GM21390 (cell line): Measurements from ENCODE around the gene FRA10AC1.
A peak's percentile ranks its signal among the peaks of the same experiment; 100 is the strongest.

Source experiments
- ATAC-seq: cut with Tn5 transposase; IDR thresholded peaks from one replicate; pipeline ENCODE4 v1.9.1; 2021; ENCODE audit not compliant: unreplicated experiment

The FRA10AC1 gene

GRCh38 chr10:93702210-93703001 is at the start of gene FRA10AC1:
FRA10AC1 (minus strand) TSS chr10:93702592; CDS start chr10:93700106, 2,486 bp downstream.
- peak; percentile 78 for ATAC-seq

GRCh38 chr10:93751832-93752231 is 49.4 kb upstream of the FRA10AC1 start:
- ATAC-seq = no peak

DNA sequence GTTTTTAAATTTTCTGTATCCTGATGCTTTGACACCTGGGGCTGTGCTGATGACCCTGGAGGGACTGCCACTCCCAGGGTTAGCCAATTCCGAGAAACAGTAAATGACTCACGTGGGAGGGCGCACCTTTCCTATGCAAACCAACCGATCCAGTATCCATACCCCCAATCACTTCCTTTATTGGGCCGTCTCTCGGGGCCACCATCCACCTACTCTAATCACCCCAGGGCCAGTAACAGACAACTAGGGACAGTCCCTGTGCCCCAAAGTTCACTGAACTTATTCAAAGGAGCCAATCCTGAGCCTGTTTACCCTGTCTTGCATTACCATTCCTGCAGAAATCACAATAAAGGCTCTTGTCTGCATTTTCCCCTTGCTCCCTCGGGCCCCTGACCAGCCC is 48.7 kb upstream of the FRA10AC1 start:
- ATAC-seq = no peak

- no peak for ATAC-seq
Measured at GRCh38 chr10:93749218-93749799, 46.9 kb upstream of the FRA10AC1 start.

- no peak for ATAC-seq
Measured at GRCh38 chr10:93746844-93747284, 44.5 kb upstream of the FRA10AC1 start.

- no peak for ATAC-seq
Measured at GRCh38 chr10:93745408-93746065, 43.1 kb upstream of the FRA10AC1 start.

- ATAC-seq = no peak
Measured at GRCh38 chr10:93742633-93743349, 40.4 kb upstream of the FRA10AC1 start.

- no peak for ATAC-seq
Measured at GRCh38 chr10:93741367-93741766, 39.0 kb upstream of the FRA10AC1 start.

DNA sequence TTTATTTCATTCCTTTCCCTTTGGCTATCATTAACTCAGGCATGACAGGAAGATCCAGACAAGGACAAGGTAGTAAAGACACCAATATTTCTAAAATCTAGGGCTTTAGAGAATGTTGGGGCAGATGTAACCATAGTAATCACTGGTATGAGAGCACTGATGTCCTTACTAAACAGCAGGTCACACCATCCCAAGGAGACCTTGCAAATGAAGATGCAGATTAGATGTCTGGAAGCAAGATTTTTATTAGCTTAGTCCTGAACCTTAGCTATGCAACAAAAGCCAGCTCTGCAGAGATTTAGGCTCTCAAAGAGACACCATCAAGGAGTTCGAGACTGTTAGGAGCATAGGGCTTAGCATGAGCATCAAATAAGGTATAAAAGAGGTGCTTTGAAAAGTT is 23.6 kb upstream of the FRA10AC1 start:
- no peak for ATAC-seq

GRCh38 chr10:93723153-93723552 is 20.8 kb upstream of the FRA10AC1 start:
- ATAC-seq = no peak

GRCh38 chr10:93722550-93722949 is 20.2 kb upstream of the FRA10AC1 start:
- no peak for ATAC-seq

DNA sequence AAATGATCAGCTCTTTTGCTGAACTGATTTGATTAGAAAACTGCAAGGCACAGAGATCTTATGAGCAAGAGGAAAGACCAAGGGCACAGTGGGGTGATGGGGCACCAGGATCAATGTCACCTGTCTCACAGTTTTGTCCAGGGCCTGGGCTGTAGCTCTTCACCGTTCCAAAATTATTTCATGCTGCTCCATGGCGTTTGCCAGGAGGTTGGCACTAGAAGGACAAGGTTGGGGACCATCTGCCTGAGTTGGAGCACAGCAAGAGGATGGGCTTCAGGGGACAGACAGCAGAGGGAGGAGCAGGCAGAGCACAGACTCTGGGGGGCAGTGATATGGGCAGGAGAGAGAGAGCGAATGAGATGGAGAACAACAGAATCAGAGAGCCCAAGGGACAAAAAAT is 17.5 kb upstream of the FRA10AC1 start:
- ATAC-seq = no peak

GRCh38 chr10:93718937-93719725 is 16.7 kb upstream of the FRA10AC1 start:
- peak; percentile 53 for ATAC-seq

GRCh38 chr10:93716766-93717165 is 14.4 kb upstream of the FRA10AC1 start:
- ATAC-seq = no peak

- peak; percentile 86 for ATAC-seq
Measured at GRCh38 chr10:93715345-93715744, 13.0 kb upstream of the FRA10AC1 start.

DNA sequence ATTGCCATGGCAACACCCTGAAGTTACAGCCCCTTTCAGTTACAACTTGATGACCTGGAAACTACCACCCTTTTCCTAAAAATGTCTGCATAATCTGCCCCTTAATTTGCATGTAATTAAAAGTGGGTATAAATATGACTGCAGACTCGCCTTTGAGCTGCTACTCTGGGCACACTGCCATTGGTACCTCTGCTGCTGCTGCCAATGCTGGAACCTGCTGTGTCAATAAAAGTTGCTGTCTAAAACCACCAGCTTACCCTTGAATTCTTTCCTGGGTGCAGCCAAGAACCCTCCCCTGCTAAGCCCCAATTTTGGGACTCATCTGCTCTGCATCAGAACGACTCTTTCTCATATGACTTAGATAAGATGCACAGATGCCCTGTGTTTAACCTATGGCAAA is 10.2 kb upstream of the FRA10AC1 start:
- no peak for ATAC-seq

DNA sequence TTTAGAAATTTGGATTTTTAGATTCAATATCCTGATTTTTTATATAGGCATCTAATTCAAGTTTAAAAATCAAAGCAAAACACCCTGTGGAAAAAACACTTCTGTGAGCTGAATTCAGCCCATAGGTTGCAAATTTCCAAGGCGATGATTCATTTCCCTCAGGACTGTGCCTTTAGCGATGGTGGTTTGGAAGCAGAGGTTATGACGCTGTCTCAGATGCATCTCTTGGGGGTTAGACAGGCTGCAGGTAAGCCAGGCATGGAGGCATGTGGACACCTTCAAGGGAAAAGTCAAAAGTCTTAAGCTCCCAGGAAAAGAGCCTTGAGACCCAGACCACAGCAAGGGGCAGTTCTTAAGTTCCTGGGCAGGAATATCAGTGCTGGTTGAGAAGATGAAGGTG is 9.5 kb upstream of the FRA10AC1 start:
- no peak for ATAC-seq

DNA sequence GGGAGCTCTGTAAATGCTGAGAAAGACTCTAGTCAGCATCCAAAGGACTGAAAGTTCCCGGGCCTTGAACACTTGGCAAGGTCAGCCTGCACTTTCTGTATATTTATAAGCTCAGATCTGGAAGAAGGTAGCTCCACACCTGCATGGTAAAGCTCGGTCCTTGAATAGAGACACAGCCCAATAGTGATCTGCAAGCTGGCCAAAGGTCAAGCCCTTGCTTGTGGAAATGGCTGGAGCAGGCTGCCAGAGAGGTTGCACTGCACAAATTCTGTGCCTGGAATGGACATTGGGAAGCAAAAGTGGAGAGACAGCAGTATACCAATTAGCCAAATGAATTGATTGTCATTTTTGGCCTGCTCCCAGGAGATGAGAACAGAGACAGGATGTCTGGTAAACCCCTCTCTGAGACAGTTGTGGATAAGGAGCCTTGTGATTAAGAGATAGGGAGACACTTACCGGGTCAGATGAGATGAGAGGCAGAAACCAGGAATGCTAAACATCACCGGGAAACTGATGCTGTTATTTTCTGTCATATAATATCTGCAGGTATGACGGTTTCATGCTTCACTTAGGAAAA is 8.0 kb upstream of the FRA10AC1 start:
- ATAC-seq = no peak

- no peak for ATAC-seq
Measured at GRCh38 chr10:93707623-93708022, 5.2 kb upstream of the FRA10AC1 start.

- no peak for ATAC-seq
Measured at GRCh38 chr10:93704451-93704850, 2.1 kb upstream of the FRA10AC1 start.
